Measurements from ENCODE around the gene RBMY1B. TPM values are rescaled to one million over a fixed set of nuclear protein-coding genes. Genes with fewer than 3 reads are reported as not detected.
"Not testable (repeated sequence)": the region's sequence is repeated elsewhere in the genome, so short reads cannot be mapped to it uniquely, and the experiment has no call there.

Gene RBMY1B
- total RNA-seq: not detected in 2 replicates

DNA sequence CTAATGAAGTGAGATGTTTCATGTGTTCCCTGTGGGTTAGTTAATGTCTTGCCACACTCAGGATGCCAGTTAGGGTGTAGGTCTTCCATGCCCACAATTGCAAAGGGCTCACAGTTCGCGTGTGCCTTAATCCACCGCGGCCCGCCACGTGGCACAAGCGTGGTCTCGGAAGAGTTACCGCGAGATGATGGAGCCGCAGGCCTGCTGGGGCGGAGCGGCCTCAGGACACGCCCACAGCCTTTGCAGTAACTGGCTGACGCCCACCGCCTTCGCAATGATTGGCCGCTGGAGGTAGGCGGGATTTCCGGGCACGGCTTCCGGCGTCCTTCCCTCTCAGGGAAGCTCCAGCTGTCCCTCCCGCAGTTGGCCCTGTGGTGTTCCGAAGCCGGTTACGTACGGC lies at the start of gene RBMY1B:
RBMY1B (plus strand) TSS at position 301 of the 400 bp plus-strand sequence. CDS start 2,013 bp downstream, outside the sequence.
- H3K27ac Mint-ChIP-seq; H3K9me3 Mint-ChIP-seq; H3K4me1 Mint-ChIP-seq (ENCODE audit: low read depth); H3K27me3 Mint-ChIP-seq (ENCODE audit: low read depth); intact Hi-C loops (cut with micrococcal nuclease); H3K4me3 Mint-ChIP-seq (ENCODE audit: low read depth); H3K36me3 Mint-ChIP-seq (ENCODE audit: low read depth); DNase-seq (ENCODE audit: low spot score): not testable (repeated sequence)

DNA sequence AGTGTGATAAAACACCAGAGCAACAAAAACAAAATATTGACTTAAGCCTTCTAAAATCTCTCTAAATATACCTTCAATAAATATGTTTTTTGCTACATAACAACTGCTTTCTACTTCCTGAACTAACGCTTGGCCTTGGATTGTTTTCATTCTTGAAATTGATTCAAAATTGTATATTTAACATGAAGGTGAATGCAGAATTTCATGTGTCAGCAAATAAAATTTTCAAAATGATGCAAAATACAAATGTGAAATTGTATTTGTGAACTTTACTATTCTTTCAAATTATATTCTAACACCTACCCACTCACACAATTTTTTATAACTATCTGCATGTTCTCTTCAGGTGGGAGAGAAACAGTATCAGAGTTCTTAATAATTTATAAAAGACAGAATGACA lies 48.2 kb upstream of the RBMY1B start:
- H3K36me3 Mint-ChIP-seq (ENCODE audit: low read depth); H3K27ac Mint-ChIP-seq; H3K4me1 Mint-ChIP-seq (ENCODE audit: low read depth); intact Hi-C loops (cut with micrococcal nuclease); H3K9me3 Mint-ChIP-seq; DNase-seq (ENCODE audit: low spot score); H3K27me3 Mint-ChIP-seq (ENCODE audit: low read depth); H3K4me3 Mint-ChIP-seq (ENCODE audit: low read depth): not testable (repeated sequence)

DNA sequence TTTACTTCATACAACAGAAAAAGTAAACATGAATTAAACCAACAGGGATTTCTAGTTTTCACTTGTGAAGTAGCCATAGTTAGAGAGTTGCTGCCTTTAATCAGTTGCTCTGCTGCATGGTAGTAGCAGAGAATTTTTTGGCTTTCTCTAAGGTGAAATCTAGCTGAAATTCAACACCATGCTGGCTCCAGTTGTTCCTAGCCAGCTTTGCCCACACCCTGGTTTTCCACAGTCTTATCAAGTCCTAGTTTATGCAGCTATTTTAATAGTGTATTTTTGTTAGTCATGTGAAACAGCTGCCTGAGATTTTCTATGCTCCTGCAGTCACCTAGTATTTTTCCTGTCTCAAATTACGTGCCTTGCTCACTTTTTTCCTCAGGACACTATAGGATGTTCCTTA lies 28.2 kb upstream of the RBMY1B start:
- Mint-ChIP-seq H3K4me3 (ENCODE audit: low read depth) (no peak overlapping the region), H3K4me1 (ENCODE audit: low read depth) (no peaks in the 10 kb centered on the region), H3K27ac (no peak overlapping the region), H3K27me3 (ENCODE audit: low read depth) (no peaks in the 10 kb centered on the region), H3K36me3 (ENCODE audit: low read depth) (no peaks in the 10 kb centered on the region), H3K9me3 (no peaks in the 10 kb centered on the region)
- intact Hi-C loops (cut with micrococcal nuclease): no loop called here
- DNase-seq (ENCODE audit: low spot score): no peak

DNA sequence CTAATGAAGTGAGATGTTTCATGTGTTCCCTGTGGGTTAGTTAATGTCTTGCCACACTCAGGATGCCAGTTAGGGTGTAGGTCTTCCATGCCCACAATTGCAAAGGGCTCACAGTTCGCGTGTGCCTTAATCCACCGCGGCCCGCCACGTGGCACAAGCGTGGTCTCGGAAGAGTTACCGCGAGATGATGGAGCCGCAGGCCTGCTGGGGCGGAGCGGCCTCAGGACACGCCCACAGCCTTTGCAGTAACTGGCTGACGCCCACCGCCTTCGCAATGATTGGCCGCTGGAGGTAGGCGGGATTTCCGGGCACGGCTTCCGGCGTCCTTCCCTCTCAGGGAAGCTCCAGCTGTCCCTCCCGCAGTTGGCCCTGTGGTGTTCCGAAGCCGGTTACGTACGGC lies 23.4 kb downstream of the RBMY1B start, which contains the start of gene RBMY1A1:
RBMY1A1 (plus strand) TSS at position 301 of the 400 bp plus-strand sequence. CDS start 2,013 bp downstream, outside the sequence.
- H3K27ac Mint-ChIP-seq; H3K36me3 Mint-ChIP-seq (ENCODE audit: low read depth); H3K27me3 Mint-ChIP-seq (ENCODE audit: low read depth); H3K9me3 Mint-ChIP-seq; intact Hi-C loops (cut with micrococcal nuclease); H3K4me1 Mint-ChIP-seq (ENCODE audit: low read depth); H3K4me3 Mint-ChIP-seq (ENCODE audit: low read depth); DNase-seq (ENCODE audit: low spot score): not testable (repeated sequence)

DNA sequence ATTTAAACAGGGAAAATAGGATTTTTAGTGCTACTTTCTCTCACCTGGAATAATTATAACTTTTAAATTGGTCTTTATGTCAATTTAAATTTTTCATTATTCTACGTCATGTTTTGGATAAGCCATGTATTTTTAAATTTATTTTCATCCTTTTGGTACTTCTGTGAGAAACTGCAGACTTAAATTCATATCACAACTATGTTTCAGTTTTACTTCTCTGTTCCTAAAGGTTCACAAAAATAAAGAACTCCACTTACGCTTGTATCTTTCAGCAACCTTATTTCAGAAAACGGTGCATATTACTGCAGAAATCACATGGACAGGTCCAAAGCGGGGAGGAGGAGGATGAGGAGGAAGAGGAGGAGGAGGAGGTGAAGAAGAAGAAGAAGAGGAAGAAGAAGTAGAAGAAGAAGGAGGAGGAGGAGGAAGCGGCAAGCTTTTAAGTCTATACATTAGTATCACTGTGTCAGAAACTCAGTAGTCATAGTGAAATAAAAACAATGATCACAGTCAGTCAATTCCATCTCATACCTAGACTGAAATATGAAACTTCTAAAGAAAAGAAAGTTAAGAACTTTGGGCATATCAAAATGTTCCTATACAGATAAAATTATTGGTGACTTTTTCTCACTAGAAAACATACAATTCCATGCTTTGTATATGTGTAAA lies 48.3 kb downstream of the RBMY1B start:
- H3K27me3 Mint-ChIP-seq (ENCODE audit: low read depth); DNase-seq (ENCODE audit: low spot score); intact Hi-C loops (cut with micrococcal nuclease); H3K4me1 Mint-ChIP-seq (ENCODE audit: low read depth); H3K36me3 Mint-ChIP-seq (ENCODE audit: low read depth); H3K27ac Mint-ChIP-seq; H3K9me3 Mint-ChIP-seq; H3K4me3 Mint-ChIP-seq (ENCODE audit: low read depth): not testable (repeated sequence)

Other genes starting within 250 kb of the RBMY1B start
- gene RBMY1A1, start 23.5 kb downstream of the RBMY1B start, total RNA-seq: not detected in 2 replicates